ENCODE measurements around the gene OBSL1.

- TF ChIP-seq CTCF (IDR thresholded peaks at IDR 0.05): peak; percentile 95
- TF ChIP-seq POLR2AphosphoS5 (IDR thresholded peaks at IDR 0.05; ENCODE audit: low read depth, low read length): no peak
- 0 out of 4 replicates have a peak, but pooled peaks of 1 of the 2 experiments have one; percentile 46 for TF ChIP-seq REST (IDR thresholded peaks at IDR 0.05; ENCODE audit: insufficient read depth in 1 of 2, low read depth in 2 of 2, low read length in 1 of 2)
- TF ChIP-seq TCF7L2 (IDR thresholded peaks at IDR 0.05; ENCODE audit: low read depth, low read length): no peak
- no peak for TF ChIP-seq SIN3A (IDR thresholded peaks at IDR 0.05; ENCODE audit: borderline replicate concordance, insufficient read depth, low read depth, low read length)
Observed at GRCh38 chr2:219530048-219530963, 41.0 kb downstream of the OBSL1 start.

Measured in Panc1 (cell line).